OCI-LY1 (cell line): ENCODE results near the gene WSCD2.

Experiments
- H2AFZ ChIP-seq: fragments of 200-600 bp; sonication (generic), shearing (Covaris generic); 2 replicates; pipeline ENCODE4 v1.6.0; 2014; ENCODE audit warnings: antibody characterized with exemption, mild to moderate bottlenecking, low read length
- H3F3A ChIP-seq: fragments of 200-600 bp; sonication (generic), shearing (Covaris generic); 2 replicates; pipeline ENCODE4 v1.6.0; 2014; ENCODE audit warnings: mild to moderate bottlenecking, antibody characterized with exemption, low read length, moderate library complexity; ENCODE audit not compliant: insufficient read depth
- H3K27ac ChIP-seq: fragments of 200-600 bp; sonication (generic); 2 replicates; pipeline ENCODE4 v1.5.1; 2014; ENCODE audit warnings: low read length, mixed run types, mild to moderate bottlenecking, low read depth; ENCODE audit not compliant: poor library complexity, severe bottlenecking
- H3K27me3 ChIP-seq: fragments of 200-600 bp; sonication (generic); 2 replicates; pipeline ENCODE4 v1.6.0; 2014; ENCODE audit warnings: antibody characterized with exemption, mild to moderate bottlenecking, low read length, moderate library complexity; ENCODE audit not compliant: insufficient read depth
- H3K36me3 ChIP-seq: fragments of 200-600 bp; sonication (generic); 2 replicates; pipeline ENCODE4 v1.6.1; 2014; ENCODE audit warnings: mild to moderate bottlenecking, antibody characterized with exemption, low read length, moderate library complexity, mixed read lengths; ENCODE audit not compliant: insufficient read depth
- H3K4me1 ChIP-seq: fragments of 200-600 bp; sonication (generic); 2 replicates; pipeline ENCODE4 v1.5.1; 2014; ENCODE audit warnings: mild to moderate bottlenecking, low read length, moderate library complexity; ENCODE audit not compliant: insufficient read depth, severe bottlenecking
- H3K4me2 ChIP-seq: fragments of 200-600 bp; sonication (generic), shearing (Covaris generic); 2 replicates; pipeline ENCODE4 v1.6.1; 2014; ENCODE audit warnings: low read length
- H3K4me3 ChIP-seq: fragments of 200-600 bp; sonication (generic); 2 replicates; pipeline ENCODE4 v1.5.1; 2014; ENCODE audit warnings: low read length, low read depth, mild to moderate bottlenecking, mixed read lengths; ENCODE audit not compliant: poor library complexity, severe bottlenecking
- H3K79me2 ChIP-seq: fragments of 200-600 bp; shearing (Covaris generic); 2 replicates; pipeline ENCODE4 v1.6.1; 2016; ENCODE audit warnings: mixed run types, low read length, mixed read lengths; ENCODE audit not compliant: insufficient read depth
- H3K9ac ChIP-seq: fragments of 200-600 bp; sonication (generic), shearing (Covaris generic); 2 replicates; pipeline ENCODE4 v1.6.1; 2014; ENCODE audit warnings: mild to moderate bottlenecking, low read length, mixed read lengths
- H3K9me2 ChIP-seq: fragments of 200-600 bp; sonication (generic), shearing (Covaris generic); 2 replicates; pipeline ENCODE4 v1.6.1; 2014; ENCODE audit warnings: low read depth, mild to moderate bottlenecking, low read length, mixed read lengths
- H3K9me3 ChIP-seq: fragments of 200-600 bp; shearing (Covaris generic); 2 replicates; pipeline ENCODE4 v1.6.1; 2014; ENCODE audit warnings: low read length, mixed read lengths
- H4K20me1 ChIP-seq: fragments of 200-600 bp; sonication (generic), shearing (Covaris generic); 2 replicates; pipeline ENCODE4 v1.6.0; 2016; ENCODE audit warnings: mild to moderate bottlenecking, low read length; ENCODE audit not compliant: insufficient read depth
- EZH2 ChIP-seq: fragments of 200-600 bp; sonication (generic), shearing (Covaris generic); IDR thresholded peaks from 2 replicates; pipeline ENCODE4 v1.8.0; 2017; ENCODE audit warnings: borderline replicate concordance, mixed run types, mild to moderate bottlenecking, antibody characterized with exemption, low read length, moderate library complexity, mixed read lengths
- TF ChIP-seq, protein P1 (sequence below): fragments of 200-600 bp; sonication (generic), shearing (Covaris generic); IDR thresholded peaks from 2 replicates; pipeline ENCODE4 v1.5.1; 2017; ENCODE audit warnings: mild to moderate bottlenecking, antibody characterized with exemption, low read length, moderate library complexity, mixed read lengths

Gene WSCD2

DNA sequence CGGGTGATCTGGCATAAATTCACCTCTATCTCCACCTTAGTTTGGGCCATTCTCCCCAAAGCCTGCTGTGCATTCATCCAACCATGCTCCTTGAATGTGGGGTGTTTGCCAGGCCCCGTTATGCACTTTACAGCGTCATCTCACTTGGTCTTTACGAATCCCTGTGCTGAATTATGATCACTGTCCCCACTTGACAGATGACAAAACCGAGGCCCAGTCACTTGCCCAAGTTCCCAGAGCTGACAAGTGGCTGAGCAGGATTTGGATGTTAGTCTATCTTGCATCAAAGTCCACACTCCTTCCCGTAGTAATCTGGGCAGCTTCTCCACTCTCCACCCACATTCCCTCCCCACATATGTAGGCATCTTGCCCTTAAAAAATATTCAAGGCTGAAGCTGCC is 44.8 kb downstream of the WSCD2 start:
- Histone ChIP-seq H3K9ac (no peak overlapping the region), H3K36me3 (no peaks in the 10 kb centered on the region), H4K20me1 (no peaks in the 10 kb centered on the region), H3K79me2 (no peaks in the 10 kb centered on the region), H3K27ac (no peak overlapping the region), H3K4me3 (no peak overlapping the region), H3K4me2 (no peak overlapping the region), H3K27me3 (no peaks in the 10 kb centered on the region), H3F3A (no peaks in the 10 kb centered on the region), H2AFZ (no peak overlapping the region), H3K4me1 (no peaks in the 10 kb centered on the region), H3K9me2 (no peaks in the 10 kb centered on the region), H3K9me3 (no peaks in the 10 kb centered on the region)
- TF ChIP-seq, protein P1, sequence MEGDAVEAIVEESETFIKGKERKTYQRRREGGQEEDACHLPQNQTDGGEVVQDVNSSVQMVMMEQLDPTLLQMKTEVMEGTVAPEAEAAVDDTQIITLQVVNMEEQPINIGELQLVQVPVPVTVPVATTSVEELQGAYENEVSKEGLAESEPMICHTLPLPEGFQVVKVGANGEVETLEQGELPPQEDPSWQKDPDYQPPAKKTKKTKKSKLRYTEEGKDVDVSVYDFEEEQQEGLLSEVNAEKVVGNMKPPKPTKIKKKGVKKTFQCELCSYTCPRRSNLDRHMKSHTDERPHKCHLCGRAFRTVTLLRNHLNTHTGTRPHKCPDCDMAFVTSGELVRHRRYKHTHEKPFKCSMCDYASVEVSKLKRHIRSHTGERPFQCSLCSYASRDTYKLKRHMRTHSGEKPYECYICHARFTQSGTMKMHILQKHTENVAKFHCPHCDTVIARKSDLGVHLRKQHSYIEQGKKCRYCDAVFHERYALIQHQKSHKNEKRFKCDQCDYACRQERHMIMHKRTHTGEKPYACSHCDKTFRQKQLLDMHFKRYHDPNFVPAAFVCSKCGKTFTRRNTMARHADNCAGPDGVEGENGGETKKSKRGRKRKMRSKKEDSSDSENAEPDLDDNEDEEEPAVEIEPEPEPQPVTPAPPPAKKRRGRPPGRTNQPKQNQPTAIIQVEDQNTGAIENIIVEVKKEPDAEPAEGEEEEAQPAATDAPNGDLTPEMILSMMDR: no peak
- TF ChIP-seq EZH2: no peak

DNA sequence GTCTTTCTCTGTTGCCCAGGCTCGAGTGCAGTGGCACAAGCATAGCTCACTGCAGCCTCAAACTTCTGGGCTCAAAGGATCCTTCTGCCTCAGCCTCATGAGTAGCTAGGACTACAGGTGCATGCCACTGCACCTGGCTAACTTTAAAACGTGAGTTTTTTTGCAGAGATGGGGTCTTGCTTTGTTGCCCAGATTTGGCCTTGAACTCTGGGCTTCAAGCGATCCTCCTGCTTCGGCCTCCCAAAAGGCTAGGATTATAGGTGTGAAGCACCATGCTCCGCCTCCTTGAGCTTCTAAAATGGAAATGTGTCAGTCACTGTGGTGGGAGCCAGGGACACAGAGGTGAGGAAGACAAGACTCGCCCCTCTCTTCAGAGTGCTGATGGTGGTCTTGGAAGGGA is 45.6 kb downstream of the WSCD2 start:
- no peak for TF ChIP-seq EZH2
- TF ChIP-seq, protein P1: no peak
- Histone ChIP-seq H3K79me2 (no peaks in the 10 kb centered on the region), H3K9ac (no peak overlapping the region), H3F3A (no peaks in the 10 kb centered on the region), H3K27me3 (no peaks in the 10 kb centered on the region), H2AFZ (no peak overlapping the region), H3K4me2 (no peak overlapping the region), H3K36me3 (no peaks in the 10 kb centered on the region), H3K4me1 (no peaks in the 10 kb centered on the region), H3K27ac (no peak overlapping the region), H3K4me3 (no peak overlapping the region), H3K9me3 (no peaks in the 10 kb centered on the region), H4K20me1 (no peaks in the 10 kb centered on the region), H3K9me2 (no peaks in the 10 kb centered on the region)

DNA sequence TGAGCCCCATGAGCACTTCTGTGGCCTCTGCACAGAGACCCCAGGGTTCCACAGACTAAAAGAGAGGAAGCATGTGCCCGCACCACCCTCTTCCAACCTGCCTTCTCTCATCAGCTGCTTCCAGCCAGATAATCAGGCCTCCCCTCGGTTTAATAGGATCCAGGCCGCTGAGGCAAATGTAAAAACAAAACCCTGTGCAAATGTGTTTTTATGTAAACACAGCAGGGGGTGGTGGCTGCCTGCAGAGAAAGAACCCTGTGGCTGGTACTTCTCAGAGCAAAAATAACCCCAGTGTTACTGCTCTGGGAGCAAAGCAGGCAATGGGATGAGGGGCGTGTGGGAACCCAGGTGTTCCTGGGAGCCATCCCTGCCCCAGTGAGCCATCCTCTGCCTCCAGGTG is 46.2 kb downstream of the WSCD2 start:
- Histone ChIP-seq H3K4me2 (no peak overlapping the region), H3K9me3 (no peaks in the 10 kb centered on the region), H3K27me3 (no peaks in the 10 kb centered on the region), H3K4me1 (no peaks in the 10 kb centered on the region), H2AFZ (no peak overlapping the region), H3K4me3 (no peak overlapping the region), H3F3A (no peaks in the 10 kb centered on the region), H3K36me3 (no peaks in the 10 kb centered on the region), H4K20me1 (no peaks in the 10 kb centered on the region), H3K27ac (no peak overlapping the region), H3K9ac (no peak overlapping the region), H3K79me2 (no peaks in the 10 kb centered on the region), H3K9me2 (no peaks in the 10 kb centered on the region)
- no peak for TF ChIP-seq EZH2
- TF ChIP-seq, protein P1: no peak
